ENCODE measurements around the gene TOX2.

The TOX2 gene

GRCh38 chr20:43942667-43943285 lies 28.1 kb downstream of the TOX2 start:
- TF ChIP-seq POLR2A (IDR thresholded peaks at IDR 0.05; ENCODE audit: low read depth, low read length) (no peak), POLR2AphosphoS5 (IDR thresholded peaks at IDR 0.05; ENCODE audit: low read depth, low read length) (no peak), TAF1 (IDR thresholded peaks at IDR 0.05; ENCODE audit: borderline replicate concordance, low read depth, low read length) (no peak)
- DNase-seq (ENCODE audit: insufficient read length) (peak; percentile 50), FAIRE-seq (peak; percentile 72)

- FAIRE-seq (no peak), DNase-seq (ENCODE audit: insufficient read length) (no peak)
- no peak for TF ChIP-seq POLR2AphosphoS5 (IDR thresholded peaks at IDR 0.05; ENCODE audit: low read depth, low read length)
- TF ChIP-seq POLR2A (IDR thresholded peaks at IDR 0.05; ENCODE audit: low read depth, low read length) = no peak
- TF ChIP-seq TAF1 (IDR thresholded peaks at IDR 0.05; ENCODE audit: borderline replicate concordance, low read depth, low read length) = no peak
These were observed 29.1 kb downstream of the TOX2 start for GRCh38 chr20:43943725-43944124.

GRCh38 chr20:43944653-43945235 lies 30.1 kb downstream of the TOX2 start:
- FAIRE-seq (no peak), DNase-seq (ENCODE audit: insufficient read length) (no peak)
- TF ChIP-seq POLR2A (IDR thresholded peaks at IDR 0.05; ENCODE audit: low read depth, low read length) (no peak), TAF1 (IDR thresholded peaks at IDR 0.05; ENCODE audit: borderline replicate concordance, low read depth, low read length) (no peak), POLR2AphosphoS5 (IDR thresholded peaks at IDR 0.05; ENCODE audit: low read depth, low read length) (no peak)

DNA sequence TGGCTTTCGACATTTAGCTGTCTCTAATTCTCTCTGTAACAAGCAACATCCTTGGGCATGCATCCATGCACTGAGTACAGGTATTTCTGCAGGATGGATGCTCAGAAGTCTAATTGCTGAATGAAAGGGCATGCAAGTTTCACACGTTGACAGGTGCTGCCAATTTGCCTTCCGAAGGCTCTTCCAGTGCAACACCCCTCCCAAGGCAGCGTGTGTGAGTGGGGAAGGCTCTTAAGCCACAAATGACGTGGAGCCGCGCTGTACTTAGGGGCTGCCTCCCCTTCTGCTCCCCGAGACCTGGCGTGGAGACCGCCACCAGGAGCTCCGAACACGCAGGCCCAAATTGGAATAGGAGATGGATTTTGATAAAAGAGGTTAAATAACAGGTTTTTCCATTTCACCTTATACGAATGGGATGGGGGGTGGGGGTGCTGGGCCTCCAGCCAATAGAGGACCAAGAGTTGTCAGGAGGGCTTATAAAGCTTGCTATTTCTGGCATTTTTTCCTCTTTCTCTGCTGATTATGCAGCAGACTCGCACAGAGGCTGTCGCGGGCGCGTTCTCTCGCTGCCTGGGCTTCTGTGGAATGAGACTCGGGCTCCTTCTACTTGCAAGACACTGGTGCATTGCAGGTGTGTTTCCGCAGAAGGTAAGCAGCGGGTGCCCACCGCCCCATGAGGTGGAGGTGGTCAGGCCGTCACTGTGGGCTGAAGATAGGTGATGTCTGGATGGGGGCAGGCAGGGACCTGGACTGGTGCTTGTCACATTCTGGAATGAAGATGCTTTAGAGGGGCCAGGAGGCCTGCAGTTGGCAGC lies 30.9 kb downstream of the TOX2 start:
- TF ChIP-seq TAF1 (IDR thresholded peaks at IDR 0.05; ENCODE audit: borderline replicate concordance, low read depth, low read length) (no peak), POLR2A (IDR thresholded peaks at IDR 0.05; ENCODE audit: low read depth, low read length) (no peak), POLR2AphosphoS5 (IDR thresholded peaks at IDR 0.05; ENCODE audit: low read depth, low read length) (no peak)
- FAIRE-seq (no peak), DNase-seq (ENCODE audit: insufficient read length) (no peak)

DNA sequence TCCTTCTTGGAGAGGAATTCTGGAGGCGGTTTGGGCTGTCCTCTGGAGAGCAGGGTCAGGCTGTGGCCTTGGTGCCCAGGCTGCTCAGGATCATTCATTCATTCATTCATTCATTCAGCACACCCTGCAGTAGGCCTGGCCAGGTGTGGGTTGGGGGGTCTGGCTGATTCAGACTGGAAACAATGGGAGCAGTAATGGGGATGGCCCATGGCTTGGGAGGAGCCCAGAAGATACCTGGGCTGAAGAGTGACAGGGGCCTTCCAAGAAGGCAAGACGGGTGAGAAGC lies 31.5 kb downstream of the TOX2 start:
- no peak for DNase-seq (ENCODE audit: insufficient read length)
- FAIRE-seq = no peak
- TF ChIP-seq POLR2AphosphoS5 (IDR thresholded peaks at IDR 0.05; ENCODE audit: low read depth, low read length) = no peak
- TF ChIP-seq POLR2A (IDR thresholded peaks at IDR 0.05; ENCODE audit: low read depth, low read length) = no peak

DNA sequence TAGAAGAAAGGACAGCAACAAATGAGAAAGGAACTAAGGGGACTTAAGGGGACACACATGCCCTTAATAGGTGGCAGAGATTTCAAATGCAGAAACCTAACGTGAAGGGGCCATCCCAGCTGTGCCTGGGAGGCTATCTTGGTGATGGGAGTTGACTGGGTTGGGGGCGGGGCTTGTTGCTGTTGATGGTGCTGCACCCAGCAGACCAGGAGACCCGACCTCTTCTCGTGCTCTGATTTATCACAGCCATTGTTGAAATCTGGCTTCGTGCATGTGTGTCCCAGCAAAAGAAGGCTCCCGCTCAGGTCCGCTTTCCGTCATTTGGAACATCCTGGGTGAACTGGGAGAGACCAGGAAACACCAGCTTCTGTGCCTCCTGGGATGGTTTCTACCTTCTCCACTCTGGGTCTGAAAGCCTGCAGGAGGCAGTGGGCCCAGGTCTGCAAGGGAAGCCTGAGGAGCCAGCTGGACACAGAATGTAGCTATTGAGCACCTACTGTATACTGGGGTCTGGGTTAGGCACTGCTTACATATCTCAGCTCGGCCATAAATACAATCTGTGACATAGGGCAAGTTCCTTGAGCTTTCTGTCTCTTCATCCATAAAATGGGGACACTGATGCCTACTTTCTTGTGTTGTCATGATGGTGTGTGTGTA lies 32.1 kb downstream of the TOX2 start:
- FAIRE-seq = no peak
- DNase-seq (ENCODE audit: insufficient read length) = no peak
- TF ChIP-seq POLR2A (IDR thresholded peaks at IDR 0.05; ENCODE audit: low read depth, low read length) = no peak
- no peak for TF ChIP-seq POLR2AphosphoS5 (IDR thresholded peaks at IDR 0.05; ENCODE audit: low read depth, low read length)
- TF ChIP-seq TAF1 (IDR thresholded peaks at IDR 0.05; ENCODE audit: borderline replicate concordance, low read depth, low read length) = no peak

- TF ChIP-seq TAF1 (IDR thresholded peaks at IDR 0.05; ENCODE audit: borderline replicate concordance, low read depth, low read length) = no peak
- no peak for TF ChIP-seq POLR2AphosphoS5 (IDR thresholded peaks at IDR 0.05; ENCODE audit: low read depth, low read length)
- TF ChIP-seq POLR2A (IDR thresholded peaks at IDR 0.05; ENCODE audit: low read depth, low read length) = no peak
- DNase-seq (ENCODE audit: insufficient read length) (no peak), FAIRE-seq (no peak)
These were observed 32.7 kb downstream of the TOX2 start for GRCh38 chr20:43947316-43947710.

DNA sequence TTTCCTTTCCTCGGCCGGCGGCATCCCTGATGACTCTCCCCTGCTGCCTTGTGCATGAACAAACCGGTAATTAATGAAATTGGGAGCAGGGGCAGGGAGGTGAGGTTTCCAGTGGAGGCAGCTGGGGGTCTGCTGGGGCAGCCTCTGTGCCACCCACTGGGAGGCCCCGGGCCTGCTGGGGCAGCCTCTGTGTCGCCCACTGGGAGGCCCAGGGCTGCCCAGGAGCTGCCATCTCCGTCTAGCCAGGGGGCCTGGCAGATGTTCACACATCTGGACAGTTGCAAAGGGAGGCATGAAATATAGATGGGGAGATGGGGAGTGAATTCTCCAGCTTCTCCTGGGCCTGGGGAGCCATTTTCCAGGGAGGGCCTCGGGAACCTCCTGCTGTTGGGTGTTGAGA lies 33.8 kb downstream of the TOX2 start:
- no peak for TF ChIP-seq TAF1 (IDR thresholded peaks at IDR 0.05; ENCODE audit: borderline replicate concordance, low read depth, low read length)
- no peak for TF ChIP-seq POLR2A (IDR thresholded peaks at IDR 0.05; ENCODE audit: low read depth, low read length)
- TF ChIP-seq POLR2AphosphoS5 (IDR thresholded peaks at IDR 0.05; ENCODE audit: low read depth, low read length) = no peak
- DNase-seq (ENCODE audit: insufficient read length) (no peak), FAIRE-seq (no peak)

DNA sequence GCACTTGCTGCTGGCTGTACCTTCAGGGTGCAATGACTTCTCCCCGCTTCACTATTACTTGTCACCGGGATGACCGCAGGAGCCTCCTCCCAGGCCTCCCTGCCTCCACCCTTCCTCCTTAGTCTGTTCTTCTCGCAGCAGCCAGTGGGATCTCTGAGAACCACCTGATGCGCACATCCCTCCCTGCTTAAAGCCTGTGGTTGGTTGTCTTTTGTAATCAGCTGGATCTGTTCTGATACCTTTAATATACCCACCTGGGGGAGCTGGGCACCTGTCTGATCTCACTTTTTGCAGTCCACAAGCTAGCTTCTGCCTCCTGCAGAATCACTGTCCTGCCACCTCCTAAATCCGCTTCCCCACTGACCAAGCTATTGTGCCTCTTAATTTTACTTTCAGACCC lies 34.6 kb downstream of the TOX2 start:
- no peak for DNase-seq (ENCODE audit: insufficient read length)
- no peak for FAIRE-seq
- TF ChIP-seq POLR2A (IDR thresholded peaks at IDR 0.05; ENCODE audit: low read depth, low read length) (no peak), POLR2AphosphoS5 (IDR thresholded peaks at IDR 0.05; ENCODE audit: low read depth, low read length) (no peak), TAF1 (IDR thresholded peaks at IDR 0.05; ENCODE audit: borderline replicate concordance, low read depth, low read length) (no peak)

- FAIRE-seq = peak; percentile 87
- DNase-seq (ENCODE audit: insufficient read length) = peak; percentile 61
- TF ChIP-seq POLR2AphosphoS5 (IDR thresholded peaks at IDR 0.05; ENCODE audit: low read depth, low read length) (peak; percentile 53; the same call in 1 of the 2 replicates), TAF1 (IDR thresholded peaks at IDR 0.05; ENCODE audit: borderline replicate concordance, low read depth, low read length) (no peak), POLR2A (IDR thresholded peaks at IDR 0.05; ENCODE audit: low read depth, low read length) (peak; percentile 34; the same call in 1 of the 2 replicates)
These were observed 35.3 kb downstream of the TOX2 start for GRCh38 chr20:43949741-43950618.

Data from GM12892 (cell line).